Activated CD4-positive, alpha-beta T cell treated with anti-CD3 and anti-CD28 coated beads, Interleukin-2, amount 10 ng/mL, durations not matched to agents 7 days and 5 days (primary cell): ENCODE results near the gene TTR. TPM values are rescaled to one million over a fixed set of nuclear protein-coding genes. Genes with fewer than 3 reads are reported as not detected.

Experiments
- CTCF ChIA-PET: fragments of 350-600 bp; sonication (Branson Sonifier 250); formaldehyde crosslinking; loops from one replicate; lab custom pipeline; 2021; ENCODE audit warnings: antibody characterized with exemption; lab: Charles Lee
- POLR2A ChIA-PET: fragments of 350-600 bp; sonication (Branson Sonifier 250); formaldehyde crosslinking; loops from one replicate; lab custom pipeline; 2021; ENCODE audit warnings: antibody characterized with exemption; lab: Charles Lee
- DNase-seq: peaks from one replicate; pipeline ENCODE4 v3.0.0-alpha.2; 2020
- H3K27ac Mint-ChIP-seq: one replicate; pipeline ENCODE4 v1.8.0; 2021; ENCODE audit warnings: mild to moderate bottlenecking, moderate library complexity, mixed read lengths
- H3K27me3 Mint-ChIP-seq: one replicate; pipeline ENCODE4 v1.8.0; 2021; ENCODE audit warnings: mixed read lengths
- H3K36me3 Mint-ChIP-seq: one replicate; pipeline ENCODE4 v1.8.0; 2021; ENCODE audit warnings: low read depth, mixed read lengths
- H3K4me1 Mint-ChIP-seq: one replicate; pipeline ENCODE4 v1.8.0; 2021; ENCODE audit warnings: mixed read lengths
- H3K4me3 Mint-ChIP-seq: one replicate; pipeline ENCODE4 v1.8.0; 2021; ENCODE audit warnings: mild to moderate bottlenecking, moderate library complexity, mixed read lengths
- H3K9me3 Mint-ChIP-seq: one replicate; pipeline ENCODE4 v1.8.0; 2021; ENCODE audit warnings: mixed read lengths
- total RNA-seq, 2 experiments: library from RNA; stranded (reverse); gene quantifications; one replicate each; pipeline ENCODE4 v1.2.3, GENCODE V29; 2021

The TTR gene
- total RNA-seq, 2 experiments from 2014 or later, result not detected

DNA sequence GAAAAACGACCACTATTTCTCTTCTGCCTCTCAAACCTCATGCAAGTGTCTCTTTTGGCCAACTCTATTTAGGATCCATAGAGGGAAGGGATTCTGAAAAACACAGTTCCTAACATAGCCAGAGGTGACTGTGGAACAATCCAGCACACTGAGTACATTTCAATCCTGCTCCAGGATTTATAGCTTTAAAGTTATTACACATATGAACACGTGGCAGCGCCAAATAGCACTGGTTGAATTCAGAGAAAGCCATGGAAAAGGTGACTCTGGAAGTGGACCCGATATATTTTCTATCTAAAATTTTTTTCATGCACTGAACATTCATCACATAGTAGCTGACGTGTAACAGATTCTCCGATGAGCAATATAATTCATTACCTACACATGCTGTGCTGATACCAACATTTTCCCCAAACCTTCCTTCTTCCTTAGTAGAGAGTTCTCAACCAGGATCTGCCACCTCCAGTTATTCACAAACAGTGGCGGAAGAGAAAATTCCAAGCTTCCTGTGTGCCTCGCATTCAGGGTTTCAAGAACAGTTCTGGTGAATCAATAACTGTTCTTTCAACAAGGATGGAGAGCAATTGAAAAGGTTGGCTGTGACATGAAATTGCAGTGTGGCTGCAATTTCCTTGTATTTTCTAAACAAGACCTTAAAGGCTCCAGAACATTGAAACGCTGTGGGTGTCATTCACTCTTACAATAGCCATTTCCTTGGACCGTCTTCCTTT, 25.7 kb upstream of the TTR start:
- no peaks in the 10 kb centered on the region for H3K36me3 Mint-ChIP-seq
- H3K4me3 Mint-ChIP-seq, result no peak overlapping the region
- ChIA-PET CTCF (no interaction called here), POLR2A (no interaction called here)
- no peak overlapping the region for H3K27ac Mint-ChIP-seq
- no peaks in the 10 kb centered on the region for H3K4me1 Mint-ChIP-seq
- H3K27me3 Mint-ChIP-seq, result no peaks in the 10 kb centered on the region
- no peaks in the 10 kb centered on the region for H3K9me3 Mint-ChIP-seq
- no peak for DNase-seq

DNA sequence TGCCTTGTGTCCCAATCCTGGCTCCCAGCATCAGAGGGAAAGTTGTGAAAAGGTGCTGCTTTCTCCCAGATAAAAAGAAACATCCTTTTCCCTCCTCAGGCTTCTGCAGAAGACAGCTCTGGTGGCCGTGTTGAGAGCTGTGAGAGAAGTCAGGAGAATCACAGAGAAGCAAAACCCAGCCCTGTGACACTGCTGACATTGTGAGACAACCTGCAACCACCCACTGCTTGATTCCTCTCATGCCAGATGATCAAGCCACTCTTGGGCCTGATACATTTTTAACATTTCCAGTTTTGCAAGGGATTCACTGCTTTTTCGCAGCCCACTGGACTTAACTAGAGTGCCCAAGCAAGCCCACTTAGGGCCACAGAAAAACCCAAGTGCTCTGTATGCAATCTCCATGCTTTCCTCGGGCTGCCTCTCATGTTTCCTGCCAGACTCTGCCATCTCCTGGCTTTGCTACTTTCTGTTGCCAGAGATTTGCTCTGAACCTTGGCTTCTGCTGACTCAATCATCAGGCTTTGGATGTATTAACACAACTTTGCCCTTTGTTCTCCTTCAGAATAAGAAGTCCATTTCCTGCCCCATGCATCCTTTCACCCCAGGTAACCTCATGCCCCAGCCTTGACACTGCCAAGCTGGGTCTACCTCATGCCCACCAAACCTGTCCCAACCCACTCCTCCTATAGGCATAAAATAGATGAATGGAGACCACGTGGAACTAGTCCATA, 24.9 kb upstream of the TTR start:
- Mint-ChIP-seq H3K27me3 (no peaks in the 10 kb centered on the region), H3K4me3 (no peak overlapping the region), H3K36me3 (no peaks in the 10 kb centered on the region), H3K4me1 (no peaks in the 10 kb centered on the region), H3K9me3 (no peaks in the 10 kb centered on the region), H3K27ac (no peak overlapping the region)
- POLR2A ChIA-PET, result no interaction called here
- CTCF ChIA-PET, result interaction anchor here (0.5 kb wide), 1 partner anchor 63 kb away, joined by 4 read pairs; no protein-coding TSS in a partner anchor
- DNase-seq, result no peak

DNA sequence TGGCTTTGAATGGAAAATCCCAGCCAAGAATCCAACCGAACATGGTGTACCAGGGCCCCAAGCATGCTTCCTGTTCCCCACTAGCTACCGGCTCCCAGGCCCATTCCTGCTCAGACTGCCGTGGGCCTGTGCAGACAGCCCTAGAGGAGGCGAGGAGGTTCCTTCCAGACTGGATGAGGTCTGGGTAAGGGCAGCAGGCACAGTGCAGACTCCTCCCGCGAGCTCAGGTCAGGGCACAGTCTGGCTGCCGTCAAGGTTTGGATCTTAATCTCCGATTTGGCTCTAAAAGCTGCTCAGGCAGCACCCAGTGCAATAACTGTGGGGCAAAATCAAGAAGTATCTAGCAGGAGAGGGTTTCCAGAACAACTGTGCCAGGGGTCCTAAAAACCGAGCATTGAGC, 19.3 kb upstream of the TTR start:
- H3K4me3 Mint-ChIP-seq, result no peak overlapping the region
- POLR2A ChIA-PET, result no interaction called here
- DNase-seq, result no peak
- no peaks in the 10 kb centered on the region for H3K9me3 Mint-ChIP-seq
- CTCF ChIA-PET, result no interaction called here
- no peaks in the 10 kb centered on the region for H3K4me1 Mint-ChIP-seq
- no peak overlapping the region for H3K27ac Mint-ChIP-seq
- no peaks in the 10 kb centered on the region for H3K27me3 Mint-ChIP-seq
- no peaks in the 10 kb centered on the region for H3K36me3 Mint-ChIP-seq

DNA sequence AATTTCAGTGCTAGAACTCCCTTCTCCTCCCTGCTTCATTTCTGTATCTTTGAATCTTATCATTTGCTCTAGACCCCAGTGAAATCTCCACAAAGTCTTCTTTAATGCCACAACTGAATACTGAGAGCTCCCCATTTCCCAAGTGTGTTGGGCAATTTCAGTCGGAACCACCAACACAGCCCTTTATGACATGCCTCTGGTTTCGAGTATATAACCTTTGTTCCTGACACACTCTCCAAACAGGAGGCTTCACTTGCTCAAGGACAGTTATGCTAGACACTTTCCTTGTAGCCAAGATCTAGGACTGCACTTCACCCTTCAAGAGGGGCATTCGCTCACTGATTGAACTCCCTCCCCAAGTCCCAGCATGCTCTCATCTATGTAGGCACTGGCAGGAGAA, 18.6 kb upstream of the TTR start:
- ChIA-PET POLR2A (no interaction called here), CTCF (no interaction called here)
- Mint-ChIP-seq H3K4me1 (no peaks in the 10 kb centered on the region), H3K9me3 (no peaks in the 10 kb centered on the region), H3K27me3 (no peaks in the 10 kb centered on the region), H3K4me3 (no peak overlapping the region), H3K27ac (no peak overlapping the region), H3K36me3 (no peaks in the 10 kb centered on the region)
- no peak for DNase-seq

DNA sequence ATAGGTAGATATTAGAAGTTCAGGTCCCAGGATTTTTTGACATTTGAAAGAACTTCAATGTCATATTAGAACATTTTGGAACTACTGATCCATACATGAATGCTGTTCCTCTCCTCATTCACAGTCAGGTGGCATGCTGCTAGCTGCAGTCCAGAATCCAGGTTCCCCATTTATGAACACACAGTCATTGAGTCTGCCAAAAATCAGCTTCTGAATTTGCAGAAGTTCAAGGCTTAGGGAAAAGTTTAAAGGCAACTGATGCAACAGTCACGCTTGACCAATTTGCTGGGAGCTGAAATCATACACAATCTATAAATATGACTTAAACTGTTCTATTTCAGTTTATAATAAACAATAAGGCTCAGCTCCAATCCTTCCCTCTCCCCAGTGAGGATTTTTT, 17.3 kb upstream of the TTR start:
- CTCF ChIA-PET, result interaction anchor here (0.7 kb wide), 1 partner anchor 636 kb away, joined by 3 read pairs; no protein-coding TSS in a partner anchor
- H3K4me1 Mint-ChIP-seq, result no peaks in the 10 kb centered on the region
- POLR2A ChIA-PET, result no interaction called here

DNA sequence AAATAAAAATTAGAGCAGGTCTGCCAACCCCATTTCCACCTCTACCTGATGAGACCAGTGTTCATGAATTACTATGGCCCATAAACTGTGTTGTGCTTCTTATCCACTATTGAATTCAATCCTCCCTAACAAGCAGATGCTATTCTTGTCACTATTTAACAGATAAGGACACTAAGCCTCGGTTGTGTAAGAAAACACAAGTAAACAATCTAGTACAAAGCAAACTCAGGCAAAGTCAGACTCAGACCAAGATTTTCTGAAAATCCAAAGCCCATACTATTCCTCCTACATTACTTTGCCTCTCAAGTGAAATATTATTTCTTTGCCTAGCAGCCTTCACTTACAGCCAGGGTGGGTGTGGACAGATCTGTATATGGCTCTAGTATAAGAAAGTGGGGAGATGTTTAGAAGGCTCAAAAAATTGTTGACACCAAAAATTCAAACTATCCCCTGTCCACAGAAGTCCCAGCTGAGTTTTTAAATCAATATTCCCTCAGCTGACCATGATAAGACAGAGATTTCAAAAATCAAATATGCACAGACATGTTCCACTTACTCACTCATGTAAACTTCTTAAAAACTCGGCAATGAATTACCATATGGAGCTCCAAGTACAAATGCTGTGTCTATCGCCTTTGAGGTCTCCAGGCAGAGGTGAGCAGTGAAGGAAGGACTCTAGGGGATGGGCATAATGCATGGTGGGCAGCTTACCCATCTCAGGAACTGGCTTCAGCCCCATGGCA, 16.0 kb upstream of the TTR start:
- no peaks in the 10 kb centered on the region for H3K9me3 Mint-ChIP-seq
- H3K4me3 Mint-ChIP-seq, result no peak overlapping the region
- H3K27me3 Mint-ChIP-seq, result no peaks in the 10 kb centered on the region
- no peak for DNase-seq
- no peaks in the 10 kb centered on the region for H3K36me3 Mint-ChIP-seq
- POLR2A ChIA-PET, result no interaction called here
- no peaks in the 10 kb centered on the region for H3K4me1 Mint-ChIP-seq
- CTCF ChIA-PET, result interaction anchor here (0.6 kb wide), 1 partner anchor 21 kb away, joined by 4 read pairs; no protein-coding TSS in a partner anchor
- H3K27ac Mint-ChIP-seq, result no peak overlapping the region

More for the DNA sequence above, 17.3 kb upstream of the TTR start:
- Mint-ChIP-seq H3K27ac (no peak overlapping the region), H3K9me3 (no peaks in the 10 kb centered on the region), H3K4me3 (no peak overlapping the region), H3K36me3 (no peaks in the 10 kb centered on the region), H3K27me3 (no peaks in the 10 kb centered on the region)
- no peak for DNase-seq

DNA sequence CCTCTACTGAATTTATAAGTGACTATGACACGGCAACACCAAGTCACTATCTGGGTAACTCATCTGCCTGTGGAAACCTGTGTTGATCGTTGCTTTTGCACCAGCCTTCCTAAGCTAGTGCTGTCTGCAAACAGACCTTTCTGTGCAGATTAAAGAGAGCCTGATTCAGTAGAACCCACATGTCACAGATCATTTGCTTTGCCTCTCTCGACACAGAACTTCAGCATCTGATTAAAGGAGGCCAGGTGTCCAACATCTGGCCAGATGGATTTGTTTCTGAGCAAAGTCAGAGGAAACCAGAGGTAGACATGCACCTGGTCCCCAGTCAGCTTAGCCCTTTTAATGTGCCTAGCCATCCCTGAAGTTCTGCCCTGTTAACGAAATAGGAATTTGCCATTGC, 15.0 kb upstream of the TTR start:
- no peaks in the 10 kb centered on the region for H3K9me3 Mint-ChIP-seq
- no peaks in the 10 kb centered on the region for H3K4me1 Mint-ChIP-seq
- CTCF ChIA-PET, result interaction anchor here (0.6 kb wide), 1 partner anchor 20 kb away, joined by 4 read pairs; no protein-coding TSS in a partner anchor
- H3K27ac Mint-ChIP-seq, result no peak overlapping the region
- POLR2A ChIA-PET, result no interaction called here
- H3K27me3 Mint-ChIP-seq, result no peaks in the 10 kb centered on the region
- no peak for DNase-seq
- H3K4me3 Mint-ChIP-seq, result no peak overlapping the region
- no peaks in the 10 kb centered on the region for H3K36me3 Mint-ChIP-seq

DNA sequence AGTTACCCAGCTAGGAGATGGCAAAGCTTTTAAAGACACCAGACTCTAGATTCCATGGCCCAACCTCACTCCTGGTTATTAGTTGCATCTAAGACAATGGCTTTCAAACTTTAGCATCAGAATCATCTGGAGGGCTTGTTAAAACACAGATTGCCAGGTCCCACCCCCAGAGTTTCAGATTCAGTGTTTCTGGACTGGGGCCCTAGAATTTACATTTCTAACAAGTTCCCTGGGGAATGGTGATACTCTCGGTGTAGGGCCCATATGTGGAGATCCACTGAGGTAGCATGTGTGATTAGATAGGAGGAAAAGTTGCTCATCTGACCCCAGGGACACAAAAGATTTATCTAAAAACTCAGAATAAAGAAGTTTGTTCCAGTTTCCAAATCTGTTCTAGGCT, 14.5 kb upstream of the TTR start:
- Mint-ChIP-seq H3K9me3 (no peaks in the 10 kb centered on the region), H3K36me3 (no peaks in the 10 kb centered on the region), H3K4me3 (no peak overlapping the region), H3K27ac (no peak overlapping the region), H3K4me1 (no peaks in the 10 kb centered on the region), H3K27me3 (no peaks in the 10 kb centered on the region)
- no peak for DNase-seq
- ChIA-PET POLR2A (no interaction called here), CTCF (no interaction called here)

DNA sequence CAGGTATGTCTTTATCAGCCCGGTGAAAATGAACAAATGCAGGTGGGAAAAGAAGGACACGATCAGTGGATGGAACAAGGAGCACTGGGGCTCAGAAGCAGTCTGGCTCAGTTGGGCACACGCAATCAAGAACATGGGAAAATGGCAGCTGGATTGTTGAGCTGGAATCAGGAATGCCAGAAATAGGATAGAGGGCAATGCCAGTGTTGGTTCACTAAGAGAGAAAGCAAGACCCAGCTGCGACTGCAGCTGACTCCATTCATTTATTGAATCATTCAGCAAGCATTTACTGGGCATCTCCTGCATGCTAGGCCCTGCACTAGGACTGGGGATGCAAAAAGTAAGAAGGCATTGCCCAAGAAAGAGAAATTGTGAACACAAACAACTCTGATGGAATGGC, 13.6 kb upstream of the TTR start:
- CTCF ChIA-PET, result no interaction called here
- POLR2A ChIA-PET, result no interaction called here
- Mint-ChIP-seq H3K27me3 (no peaks in the 10 kb centered on the region), H3K27ac (no peak overlapping the region), H3K9me3 (no peaks in the 10 kb centered on the region), H3K36me3 (no peaks in the 10 kb centered on the region), H3K4me1 (no peaks in the 10 kb centered on the region), H3K4me3 (no peak overlapping the region)
- DNase-seq, result no peak

DNA sequence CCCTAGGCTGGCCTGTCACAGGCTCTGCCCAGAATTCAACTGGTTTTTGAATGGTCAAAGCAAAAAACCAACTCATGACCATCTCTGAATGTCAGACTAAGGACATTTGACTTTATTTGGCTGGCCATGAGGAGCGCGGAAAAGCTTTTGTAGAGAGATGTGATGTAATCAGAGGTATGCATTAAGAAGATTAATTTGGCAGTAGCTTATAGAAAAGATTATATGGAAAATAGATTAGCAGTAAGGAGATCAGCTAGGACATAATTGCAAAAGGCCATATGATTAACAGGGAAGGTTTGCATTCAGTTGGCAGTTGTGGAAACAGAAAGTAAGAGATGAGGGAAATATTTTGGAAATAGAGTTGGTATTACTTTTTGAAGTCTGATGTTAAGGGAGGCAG, 12.3 kb upstream of the TTR start:
- no peak for DNase-seq
- no peaks in the 10 kb centered on the region for H3K4me1 Mint-ChIP-seq
- H3K27ac Mint-ChIP-seq, result no peak overlapping the region
- H3K9me3 Mint-ChIP-seq, result no peaks in the 10 kb centered on the region
- no peak overlapping the region for H3K4me3 Mint-ChIP-seq
- ChIA-PET CTCF (no interaction called here), POLR2A (no interaction called here)
- no peaks in the 10 kb centered on the region for H3K36me3 Mint-ChIP-seq
- H3K27me3 Mint-ChIP-seq, result no peaks in the 10 kb centered on the region

DNA sequence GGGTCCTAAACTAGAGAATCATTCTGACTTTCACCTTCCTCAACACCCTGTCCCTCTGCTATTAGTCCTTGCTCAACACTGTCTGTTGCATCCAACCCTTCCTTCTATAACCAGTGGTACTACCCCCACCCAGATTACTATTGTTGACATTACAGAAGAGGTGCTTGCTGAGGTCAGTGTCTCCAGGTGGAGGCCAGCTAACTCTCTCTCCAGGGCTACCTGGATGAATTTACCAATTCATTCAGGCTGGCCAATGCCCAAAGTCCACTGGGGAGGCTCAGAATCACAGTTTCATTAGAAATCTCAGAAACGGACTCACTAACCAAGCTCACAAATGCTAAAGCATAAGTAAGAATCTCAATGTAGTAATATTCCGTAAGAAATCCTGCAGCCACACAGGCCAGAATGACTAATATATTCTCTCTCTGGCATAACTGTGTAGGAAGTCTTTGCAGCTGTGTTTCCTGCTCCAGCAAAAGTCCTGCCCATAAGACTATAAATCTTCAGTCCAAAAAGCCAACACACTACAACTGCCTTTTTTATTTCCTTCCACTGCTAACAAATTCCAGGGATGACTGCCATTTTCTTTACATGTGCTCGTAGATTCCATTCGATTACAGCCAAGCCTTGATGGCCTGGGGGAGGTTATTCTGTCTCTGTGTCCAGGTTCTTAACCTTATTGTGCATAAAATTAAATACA, 10.0 kb upstream of the TTR start:
- DNase-seq, result no peak
- ChIA-PET CTCF (no interaction called here), POLR2A (no interaction called here)
- no peaks in the 10 kb centered on the region for H3K36me3 Mint-ChIP-seq
- H3K27ac Mint-ChIP-seq, result no peak overlapping the region
- no peaks in the 10 kb centered on the region for H3K9me3 Mint-ChIP-seq
- H3K4me3 Mint-ChIP-seq, result no peak overlapping the region
- no peaks in the 10 kb centered on the region for H3K27me3 Mint-ChIP-seq
- H3K4me1 Mint-ChIP-seq, result no peaks in the 10 kb centered on the region

DNA sequence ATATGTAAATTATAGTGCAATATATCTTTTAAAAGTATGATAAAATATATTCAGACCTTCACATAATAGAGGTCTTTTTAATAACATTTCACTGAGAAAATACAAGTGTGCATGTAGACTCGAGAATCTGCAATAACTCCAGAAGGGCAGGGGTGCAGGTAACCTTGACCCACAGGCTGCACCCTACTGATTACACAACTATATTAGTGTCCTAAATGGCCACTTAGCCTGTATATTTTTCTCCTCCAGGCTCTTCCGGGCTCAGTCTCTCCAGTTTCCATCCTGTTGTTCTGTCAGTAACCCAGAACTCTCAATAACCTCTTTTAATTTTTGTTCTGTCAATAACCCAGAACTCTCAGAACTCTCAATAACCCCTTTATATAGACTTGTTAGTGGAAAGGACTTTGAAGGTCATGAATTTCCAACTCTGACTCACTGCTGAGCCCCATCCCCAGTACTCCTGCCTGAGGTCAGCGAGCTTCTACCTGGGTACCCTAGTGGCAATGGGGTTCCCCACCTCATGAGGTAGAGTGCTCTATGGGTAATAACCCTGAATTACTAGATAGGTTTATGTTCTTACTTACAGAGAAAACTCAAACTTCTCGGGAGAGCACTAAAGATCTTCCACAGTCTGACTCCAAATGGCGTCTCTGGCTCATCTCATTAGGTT, 8.4 kb upstream of the TTR start:
- ChIA-PET POLR2A (no interaction called here), CTCF (no interaction called here)
- Mint-ChIP-seq H3K9me3 (no peaks in the 10 kb centered on the region), H3K36me3 (no peaks in the 10 kb centered on the region), H3K27ac (no peak overlapping the region), H3K4me3 (no peak overlapping the region), H3K4me1 (no peaks in the 10 kb centered on the region), H3K27me3 (no peaks in the 10 kb centered on the region)
- DNase-seq, result no peak
